ENCODE data around the gene ARHGEF26.

Gene ARHGEF26

DNA sequence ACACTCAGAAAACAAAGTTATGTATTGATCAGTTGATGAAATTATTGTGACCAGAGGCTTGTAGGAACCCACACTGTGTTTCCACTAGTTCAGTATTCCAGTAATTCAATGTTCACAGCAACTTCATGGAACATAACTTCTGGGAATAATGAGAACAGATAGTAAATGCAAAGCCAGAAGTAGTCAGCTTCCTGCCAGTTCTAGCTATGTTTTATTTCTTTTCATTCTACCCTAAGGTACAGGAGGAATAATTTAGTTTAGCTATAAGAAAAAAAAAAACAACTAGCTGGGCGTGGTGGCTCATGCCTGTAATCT lies 48.6 kb downstream of the ARHGEF26 start:
- H3K9me3 ChIP-seq, result no peaks in the 10 kb centered on the region
- TF ChIP-seq, protein P1, sequence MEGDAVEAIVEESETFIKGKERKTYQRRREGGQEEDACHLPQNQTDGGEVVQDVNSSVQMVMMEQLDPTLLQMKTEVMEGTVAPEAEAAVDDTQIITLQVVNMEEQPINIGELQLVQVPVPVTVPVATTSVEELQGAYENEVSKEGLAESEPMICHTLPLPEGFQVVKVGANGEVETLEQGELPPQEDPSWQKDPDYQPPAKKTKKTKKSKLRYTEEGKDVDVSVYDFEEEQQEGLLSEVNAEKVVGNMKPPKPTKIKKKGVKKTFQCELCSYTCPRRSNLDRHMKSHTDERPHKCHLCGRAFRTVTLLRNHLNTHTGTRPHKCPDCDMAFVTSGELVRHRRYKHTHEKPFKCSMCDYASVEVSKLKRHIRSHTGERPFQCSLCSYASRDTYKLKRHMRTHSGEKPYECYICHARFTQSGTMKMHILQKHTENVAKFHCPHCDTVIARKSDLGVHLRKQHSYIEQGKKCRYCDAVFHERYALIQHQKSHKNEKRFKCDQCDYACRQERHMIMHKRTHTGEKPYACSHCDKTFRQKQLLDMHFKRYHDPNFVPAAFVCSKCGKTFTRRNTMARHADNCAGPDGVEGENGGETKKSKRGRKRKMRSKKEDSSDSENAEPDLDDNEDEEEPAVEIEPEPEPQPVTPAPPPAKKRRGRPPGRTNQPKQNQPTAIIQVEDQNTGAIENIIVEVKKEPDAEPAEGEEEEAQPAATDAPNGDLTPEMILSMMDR (IDR thresholded peaks at IDR 0.05), result no peak
- no peaks in the 10 kb centered on the region for H3K36me3 ChIP-seq
- H3K27ac ChIP-seq, result no peak overlapping the region
- no peak overlapping the region for H3K4me3 ChIP-seq (ENCODE audit: low read depth in 1 of 2, low read length in 1 of 2)
- H3K4me1 ChIP-seq (ENCODE audit: control insufficient read depth in 1 of 2, insufficient read depth in 1 of 2, low read depth in 1 of 2, low read length in 1 of 2), result no peaks in the 10 kb centered on the region
- H3K27me3 ChIP-seq, result no peaks in the 10 kb centered on the region

DNA sequence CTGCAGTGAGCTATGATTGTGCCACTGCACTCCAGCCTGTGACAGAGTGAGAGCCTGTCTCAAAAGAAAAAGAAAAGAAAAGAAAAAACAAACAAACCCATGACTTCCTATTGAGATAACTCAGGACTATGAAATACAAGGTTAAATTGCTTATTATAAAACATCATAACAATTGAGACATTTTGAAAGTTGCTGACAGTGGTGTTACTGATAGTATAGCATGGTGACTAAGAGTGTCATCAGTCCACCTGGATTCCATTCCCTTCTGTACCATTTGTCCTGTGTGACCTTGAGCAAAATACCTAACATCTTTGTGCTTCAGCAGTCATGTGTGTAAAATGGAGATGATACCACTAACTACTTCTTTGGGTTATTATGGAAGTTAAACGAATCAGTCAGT lies 49.1 kb downstream of the ARHGEF26 start:
- Histone ChIP-seq H3K36me3 (no peaks in the 10 kb centered on the region), H3K9me3 (no peaks in the 10 kb centered on the region), H3K27me3 (no peaks in the 10 kb centered on the region), H3K27ac (no peak overlapping the region), H3K4me1 (ENCODE audit: control insufficient read depth in 1 of 2, insufficient read depth in 1 of 2, low read depth in 1 of 2, low read length in 1 of 2) (no peaks in the 10 kb centered on the region), H3K4me3 (ENCODE audit: low read depth in 1 of 2, low read length in 1 of 2) (no peak overlapping the region)
- TF ChIP-seq, protein P1 (IDR thresholded peaks at IDR 0.05), result no peak

GRCh38 chr3:154175041-154175440 lies 53.9 kb downstream of the ARHGEF26 start:
- H3K4me3 ChIP-seq (ENCODE audit: low read depth in 1 of 2, low read length in 1 of 2), result no peak overlapping the region
- no peaks in the 10 kb centered on the region for H3K27me3 ChIP-seq
- no peaks in the 10 kb centered on the region for H3K36me3 ChIP-seq
- no peak overlapping the region for H3K27ac ChIP-seq
- TF ChIP-seq, protein P1 (IDR thresholded peaks at IDR 0.05), result no peak
- H3K4me1 ChIP-seq (ENCODE audit: control insufficient read depth in 1 of 2, insufficient read depth in 1 of 2, low read depth in 1 of 2, low read length in 1 of 2), result no peaks in the 10 kb centered on the region
- no peaks in the 10 kb centered on the region for H3K9me3 ChIP-seq

DNA sequence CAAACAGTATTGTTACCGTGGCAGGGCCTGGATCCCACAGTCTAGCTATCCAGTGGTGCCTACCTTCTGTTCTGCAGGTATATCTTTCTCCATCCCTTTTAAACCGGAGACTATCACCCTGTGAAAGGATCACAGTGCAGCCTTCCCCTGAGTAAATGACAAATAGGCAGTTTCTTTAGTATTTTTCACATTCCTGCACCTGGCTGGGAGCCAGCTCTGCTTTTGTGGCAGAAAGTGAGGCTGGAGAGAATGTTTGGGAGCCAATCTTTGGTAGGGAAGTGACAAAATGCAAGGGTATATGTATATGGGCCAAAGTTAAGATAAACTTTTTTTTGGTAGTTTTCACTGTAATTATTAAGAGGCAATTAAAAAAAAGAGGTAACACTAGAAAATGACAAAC lies 54.8 kb downstream of the ARHGEF26 start:
- Histone ChIP-seq H3K9me3 (no peaks in the 10 kb centered on the region), H3K4me1 (ENCODE audit: control insufficient read depth in 1 of 2, insufficient read depth in 1 of 2, low read depth in 1 of 2, low read length in 1 of 2) (no peaks in the 10 kb centered on the region), H3K36me3 (no peaks in the 10 kb centered on the region), H3K27ac (no peak overlapping the region), H3K4me3 (ENCODE audit: low read depth in 1 of 2, low read length in 1 of 2) (no peak overlapping the region), H3K27me3 (no peaks in the 10 kb centered on the region)
- TF ChIP-seq, protein P1 (IDR thresholded peaks at IDR 0.05), result no peak

DNA sequence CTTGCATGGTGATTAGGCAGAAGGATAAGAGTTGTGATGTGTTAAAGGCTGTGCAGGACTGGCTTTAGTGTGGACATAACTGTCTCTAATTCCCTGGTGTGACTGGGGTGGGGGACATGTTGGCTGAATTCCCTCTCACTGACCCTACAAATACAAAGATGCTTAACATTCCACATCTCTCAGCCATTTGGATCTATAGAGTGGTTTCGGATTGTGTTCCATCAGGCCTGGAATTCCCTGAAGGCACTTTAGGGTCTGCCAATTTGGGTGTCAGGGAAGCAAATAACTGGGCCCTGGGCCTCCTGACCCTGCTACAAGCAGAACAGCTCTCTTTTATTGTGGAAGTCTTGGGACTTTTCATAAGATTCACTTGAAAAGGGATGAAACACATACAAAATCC lies 56.2 kb downstream of the ARHGEF26 start:
- no peak overlapping the region for H3K4me3 ChIP-seq (ENCODE audit: low read depth in 1 of 2, low read length in 1 of 2)
- H3K36me3 ChIP-seq, result no peaks in the 10 kb centered on the region
- TF ChIP-seq, protein P1 (IDR thresholded peaks at IDR 0.05), result no peak
- H3K9me3 ChIP-seq, result no peaks in the 10 kb centered on the region
- no peaks in the 10 kb centered on the region for H3K27me3 ChIP-seq
- H3K4me1 ChIP-seq (ENCODE audit: control insufficient read depth in 1 of 2, insufficient read depth in 1 of 2, low read depth in 1 of 2, low read length in 1 of 2), result no peaks in the 10 kb centered on the region
- H3K27ac ChIP-seq, result no peak overlapping the region

GRCh38 chr3:154178172-154178571 lies 57.0 kb downstream of the ARHGEF26 start:
- no peaks in the 10 kb centered on the region for H3K36me3 ChIP-seq
- no peak overlapping the region for H3K4me3 ChIP-seq (ENCODE audit: low read depth in 1 of 2, low read length in 1 of 2)
- no peaks in the 10 kb centered on the region for H3K9me3 ChIP-seq
- no peak overlapping the region for H3K27ac ChIP-seq
- H3K27me3 ChIP-seq, result no peaks in the 10 kb centered on the region
- TF ChIP-seq, protein P1 (IDR thresholded peaks at IDR 0.05), result no peak
- no peaks in the 10 kb centered on the region for H3K4me1 ChIP-seq (ENCODE audit: control insufficient read depth in 1 of 2, insufficient read depth in 1 of 2, low read depth in 1 of 2, low read length in 1 of 2)
